Muscle layer of duodenum (tissue), 2 donors: ENCODE measurements around the gene RPL22.
"Not testable (repeated sequence)": the region's sequence is repeated elsewhere in the genome, so short reads cannot be mapped to it uniquely, and the experiment has no call there.

ENCODE experiments used
- H3K27ac ChIP-seq: one replicate; pipeline ENCODE4 v1.7.0; 2013; ENCODE audit warnings: mild to moderate bottlenecking, low read length
- H3K27me3 ChIP-seq: one replicate; pipeline ENCODE4 v1.7.0; 2013; ENCODE audit warnings: low read depth, mild to moderate bottlenecking, control low read depth, low read length
- H3K36me3 ChIP-seq, 2 donors: one replicate each; pipeline ENCODE4 v1.7.0; 2013; ENCODE audit warnings: low read length in 2 of 2, control low read depth in 1 of 2, mild to moderate bottlenecking in 1 of 2; ENCODE audit not compliant: insufficient read depth in 2 of 2, control insufficient read depth in 1 of 2
- H3K4me1 ChIP-seq, 2 donors: one replicate each; pipeline ENCODE4 v1.7.0; 2013; ENCODE audit warnings: low read length in 2 of 2, mild to moderate bottlenecking in 2 of 2, control low read depth in 1 of 2, moderate library complexity in 1 of 2; ENCODE audit not compliant: insufficient read depth in 2 of 2, control insufficient read depth in 1 of 2
- H3K4me3 ChIP-seq, 2 donors: one replicate each; pipeline ENCODE4 v1.7.0; 2013; ENCODE audit warnings: low read length in 2 of 2, low read depth in 1 of 2, mild to moderate bottlenecking in 1 of 2
- H3K9me3 ChIP-seq, 2 donors: one replicate each; pipeline ENCODE4 v1.7.0; 2013; ENCODE audit warnings: low read length in 2 of 2, control low read depth in 1 of 2, mild to moderate bottlenecking in 1 of 2; ENCODE audit not compliant: control insufficient read depth in 1 of 2
- donor health status: healthy.

RPL22 gene

DNA sequence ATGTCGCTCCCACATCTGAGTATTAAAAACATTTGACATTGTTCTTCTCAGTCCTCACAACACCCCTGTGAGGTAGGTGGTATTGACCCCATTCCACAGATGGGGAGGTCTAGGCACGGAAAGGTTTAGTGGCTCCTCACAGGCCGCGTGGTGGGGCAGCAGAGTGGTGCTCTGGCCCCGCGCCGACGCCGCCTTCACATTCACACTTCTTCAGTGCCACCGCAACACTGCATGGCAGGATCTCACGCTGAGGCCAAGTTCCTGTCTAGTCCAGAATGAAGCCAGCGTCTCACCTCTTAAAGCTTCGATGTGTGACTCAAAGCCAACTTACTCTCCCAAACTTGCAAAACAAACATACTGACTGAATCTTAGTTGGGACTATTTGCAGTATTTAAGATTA is 24.2 kb upstream of the RPL22 start:
- H3K27ac ChIP-seq = no peak overlapping the region
- peaks cover 28 to 51% of the 10 kb centered on the region in 2 donors for H3K36me3 ChIP-seq
- H3K4me1 ChIP-seq = no peaks in the 10 kb centered on the region
- no peaks in the 10 kb centered on the region for H3K27me3 ChIP-seq
- H3K9me3 ChIP-seq = no peaks in the 10 kb centered on the region
- H3K4me3 ChIP-seq = no peak overlapping the region

DNA sequence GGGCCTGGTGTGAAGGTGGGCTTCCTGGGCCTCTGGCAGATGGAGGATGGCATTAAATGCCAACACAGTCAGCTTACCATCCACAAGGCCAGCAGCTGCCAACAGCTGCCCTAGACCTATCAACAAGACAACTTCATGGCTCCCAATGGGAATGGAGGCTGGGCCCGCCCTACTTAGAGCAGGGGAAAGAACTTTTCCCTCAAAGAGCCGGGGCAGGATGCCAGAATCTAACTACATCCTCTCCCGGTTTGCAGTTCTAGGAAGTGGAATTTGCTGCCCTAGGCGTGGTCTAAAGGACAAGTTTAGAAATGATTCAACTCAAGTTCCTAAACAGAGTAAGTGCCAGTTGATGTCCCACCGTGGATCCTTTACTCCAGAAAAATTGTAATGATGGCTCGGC is 23.2 kb upstream of the RPL22 start:
- Histone ChIP-seq H3K9me3 (no peaks in the 10 kb centered on the region), H3K36me3 (peaks cover 28 to 44% of the 10 kb centered on the region in 2 donors), H3K4me3 (no peak overlapping the region), H3K27me3 (no peaks in the 10 kb centered on the region), H3K27ac (no peak overlapping the region), H3K4me1 (no peaks in the 10 kb centered on the region)

DNA sequence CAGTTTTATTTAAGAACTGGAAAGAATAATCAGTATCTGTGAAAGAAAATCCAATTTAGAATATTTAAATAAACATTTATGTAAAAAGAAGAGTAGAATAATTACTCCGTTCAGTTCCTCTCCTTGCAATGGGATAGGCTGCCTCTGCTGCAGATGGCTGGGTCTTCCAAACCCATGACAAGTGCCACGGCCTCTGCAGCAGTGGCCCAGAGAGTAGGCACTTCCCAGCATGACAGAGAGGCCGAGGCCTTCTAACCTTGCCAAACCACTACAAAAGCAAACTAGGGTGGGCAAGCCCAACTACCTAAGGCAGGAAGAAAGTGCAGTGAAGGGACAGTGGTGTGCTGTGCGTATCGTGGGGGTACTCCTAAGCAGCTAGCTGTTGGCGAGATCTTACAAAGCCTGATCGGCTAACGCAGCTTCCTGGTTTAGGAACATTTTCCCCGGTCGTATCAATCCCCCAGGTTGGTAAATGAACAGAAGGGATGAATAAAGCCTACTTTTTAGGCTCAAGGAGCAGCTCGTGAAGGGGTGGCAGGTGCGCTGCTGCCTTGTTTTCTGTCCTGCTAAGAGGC is 21.9 kb upstream of the RPL22 start:
- Histone ChIP-seq H3K4me1 (no peaks in the 10 kb centered on the region), H3K36me3 (peaks cover 28 to 36% of the 10 kb centered on the region in 2 donors), H3K27ac (no peak overlapping the region), H3K27me3 (no peaks in the 10 kb centered on the region), H3K4me3 (no peak overlapping the region), H3K9me3 (no peaks in the 10 kb centered on the region)

- H3K4me1 ChIP-seq = no peaks in the 10 kb centered on the region
- peaks cover 23 to 36% of the 10 kb centered on the region in 2 donors for H3K36me3 ChIP-seq
- H3K9me3 ChIP-seq = no peaks in the 10 kb centered on the region
- no peaks in the 10 kb centered on the region for H3K27me3 ChIP-seq
- no peak overlapping the region for H3K27ac ChIP-seq
- no peak overlapping the region for H3K4me3 ChIP-seq
These were observed 20.8 kb upstream of the RPL22 start for GRCh38 chr1:6220236-6220635.

DNA sequence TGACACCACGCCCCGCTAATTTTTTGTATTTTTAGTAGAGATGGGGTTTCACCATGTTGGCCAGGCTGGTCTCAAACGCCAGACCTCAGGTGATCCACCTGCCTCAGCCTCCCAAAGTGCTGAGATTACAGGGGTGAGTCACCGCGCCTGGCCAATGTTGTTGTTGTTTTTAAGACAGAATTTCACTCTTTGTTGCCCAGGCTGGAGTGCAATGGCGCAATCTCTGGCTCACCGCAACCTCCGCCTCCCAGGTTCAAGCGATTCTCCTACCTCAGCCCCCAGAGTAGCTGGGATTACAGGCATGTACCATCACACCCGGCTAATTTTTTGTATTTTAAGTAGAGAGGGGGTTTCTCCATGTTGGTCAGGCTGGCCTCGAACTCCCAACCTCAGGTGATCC is 20.2 kb upstream of the RPL22 start:
- not testable (repeated sequence) for H3K27me3 ChIP-seq, H3K4me1 ChIP-seq, H3K27ac ChIP-seq, H3K9me3 ChIP-seq, H3K4me3 ChIP-seq
- H3K36me3 ChIP-seq = peaks cover 18 to 30% of the 10 kb centered on the region in 2 donors

DNA sequence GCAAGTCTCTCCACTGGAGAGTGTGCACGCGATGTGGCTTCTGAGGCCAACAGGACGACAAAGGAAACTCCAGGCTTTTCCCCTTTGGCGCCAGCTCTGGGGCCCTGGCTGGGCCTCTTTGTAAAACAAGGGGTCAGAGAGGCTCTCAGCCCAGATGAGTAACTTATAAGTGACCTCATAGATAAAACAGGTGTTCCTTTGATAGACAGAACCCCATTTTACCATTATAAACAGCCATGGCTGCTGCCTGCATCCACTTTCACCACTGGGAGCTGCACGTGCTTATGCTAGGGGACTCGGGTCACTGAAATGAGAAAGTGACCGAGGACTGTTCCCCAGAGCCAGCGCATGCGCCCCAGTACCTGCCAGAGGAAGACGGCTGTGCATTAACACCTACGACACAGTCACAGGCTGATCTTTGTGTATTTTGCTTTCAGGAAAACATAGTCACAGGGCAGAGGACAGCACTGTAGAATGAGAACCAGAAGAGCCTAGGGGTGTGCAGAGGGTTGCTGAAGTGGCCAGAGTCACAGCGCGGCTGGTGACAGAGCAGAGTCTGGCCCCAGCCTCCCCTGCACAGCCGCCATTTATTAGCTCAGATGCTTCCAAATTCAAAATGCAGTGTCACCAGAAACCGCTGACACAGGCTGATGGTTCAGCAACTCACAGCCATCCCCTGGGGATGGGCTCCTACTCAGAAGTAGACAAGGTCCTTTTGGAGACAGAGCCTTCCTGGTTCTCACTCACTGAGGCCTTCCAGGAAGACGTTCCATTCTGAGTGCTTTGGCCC is 19.2 kb upstream of the RPL22 start:
- H3K36me3 ChIP-seq = peaks cover 8 to 20% of the 10 kb centered on the region in 2 donors
- no peaks in the 10 kb centered on the region for H3K9me3 ChIP-seq
- no peak overlapping the region for H3K27ac ChIP-seq
- H3K4me3 ChIP-seq = no peak overlapping the region
- no peaks in the 10 kb centered on the region for H3K4me1 ChIP-seq
- no peaks in the 10 kb centered on the region for H3K27me3 ChIP-seq

DNA sequence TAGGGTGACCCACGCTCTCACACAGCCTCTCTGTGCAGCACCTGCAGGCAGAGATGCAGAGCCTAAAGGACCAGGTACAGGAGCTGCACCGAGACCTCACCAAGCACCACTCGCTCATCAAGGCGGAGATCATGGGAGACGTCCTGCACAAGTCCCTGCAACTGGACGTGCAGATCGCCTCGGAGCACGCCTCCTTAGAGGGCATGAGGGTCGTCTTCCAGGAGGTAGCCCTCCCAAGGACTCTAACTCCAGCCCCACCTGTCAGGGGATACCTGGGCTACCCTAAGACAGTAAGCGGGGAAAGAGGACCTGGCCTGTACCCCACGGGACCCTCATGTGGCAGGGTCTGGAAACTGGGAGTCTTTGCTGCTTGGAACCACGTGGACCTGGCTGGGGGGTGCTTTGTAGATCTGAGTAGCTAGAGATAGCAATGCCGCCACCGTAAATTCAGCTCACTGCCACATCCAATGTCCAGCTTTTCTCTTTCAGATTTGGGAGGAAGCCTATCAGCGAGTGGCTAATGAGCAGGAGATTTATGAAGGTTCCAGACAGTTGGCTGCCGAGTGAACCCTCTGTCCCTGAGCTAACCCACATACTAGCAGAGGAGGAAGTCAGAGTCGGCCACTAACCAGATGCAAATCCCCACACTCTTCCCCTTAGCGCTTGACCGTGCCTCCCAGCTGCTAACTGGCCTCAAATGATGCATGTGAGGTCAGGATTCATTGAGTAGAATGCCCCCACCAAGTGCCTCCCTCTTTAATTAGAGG is 13.0 kb upstream of the RPL22 start:
- Histone ChIP-seq H3K27me3 (no peaks in the 10 kb centered on the region), H3K4me1 (peaks cover 0 to 21% of the 10 kb centered on the region in 2 donors), H3K4me3 (no peak overlapping the region), H3K36me3 (peaks cover 0 to 20% of the 10 kb centered on the region in 2 donors), H3K9me3 (no peaks in the 10 kb centered on the region), H3K27ac (no peak overlapping the region)

DNA sequence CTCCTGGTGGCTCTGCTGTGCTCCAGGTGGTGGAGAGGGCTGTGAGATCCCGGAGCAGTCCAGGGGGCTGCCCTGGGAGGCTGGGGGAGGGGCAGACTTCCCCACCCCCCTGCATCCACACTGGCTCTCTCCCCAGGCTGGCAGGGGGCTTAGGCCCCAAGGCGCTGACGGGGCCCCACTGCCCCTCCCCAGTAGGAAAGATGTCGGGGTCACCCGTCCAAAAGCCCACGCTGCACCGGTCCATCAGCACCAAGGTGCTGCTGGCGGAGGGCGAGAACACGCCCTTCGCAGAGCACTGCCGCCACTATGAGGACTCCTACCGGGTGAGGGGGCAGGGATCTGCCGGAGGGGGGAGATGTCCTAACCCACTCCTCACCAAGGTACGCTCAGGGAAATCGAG is 12.3 kb upstream of the RPL22 start:
- peaks cover 0 to 27% of the 10 kb centered on the region in 2 donors for H3K4me1 ChIP-seq
- H3K27me3 ChIP-seq = peaks cover 4% of the 10 kb centered on the region
- no peak overlapping the region for H3K27ac ChIP-seq
- H3K36me3 ChIP-seq = peaks cover 0 to 20% of the 10 kb centered on the region in 2 donors
- no peak overlapping the region for H3K4me3 ChIP-seq
- no peaks in the 10 kb centered on the region for H3K9me3 ChIP-seq

GRCh38 chr1:6210591-6211355 is 11.4 kb upstream of the RPL22 start:
- peaks cover 6% of the 10 kb centered on the region for H3K27me3 ChIP-seq
- no peaks in the 10 kb centered on the region for H3K9me3 ChIP-seq
- H3K4me1 ChIP-seq = peaks cover 0 to 35% of the 10 kb centered on the region in 2 donors
- peaks cover 0 to 14% of the 10 kb centered on the region in 2 donors for H3K36me3 ChIP-seq
- no peak overlapping the region for H3K27ac ChIP-seq
- H3K4me3 ChIP-seq = no peak overlapping the region

DNA sequence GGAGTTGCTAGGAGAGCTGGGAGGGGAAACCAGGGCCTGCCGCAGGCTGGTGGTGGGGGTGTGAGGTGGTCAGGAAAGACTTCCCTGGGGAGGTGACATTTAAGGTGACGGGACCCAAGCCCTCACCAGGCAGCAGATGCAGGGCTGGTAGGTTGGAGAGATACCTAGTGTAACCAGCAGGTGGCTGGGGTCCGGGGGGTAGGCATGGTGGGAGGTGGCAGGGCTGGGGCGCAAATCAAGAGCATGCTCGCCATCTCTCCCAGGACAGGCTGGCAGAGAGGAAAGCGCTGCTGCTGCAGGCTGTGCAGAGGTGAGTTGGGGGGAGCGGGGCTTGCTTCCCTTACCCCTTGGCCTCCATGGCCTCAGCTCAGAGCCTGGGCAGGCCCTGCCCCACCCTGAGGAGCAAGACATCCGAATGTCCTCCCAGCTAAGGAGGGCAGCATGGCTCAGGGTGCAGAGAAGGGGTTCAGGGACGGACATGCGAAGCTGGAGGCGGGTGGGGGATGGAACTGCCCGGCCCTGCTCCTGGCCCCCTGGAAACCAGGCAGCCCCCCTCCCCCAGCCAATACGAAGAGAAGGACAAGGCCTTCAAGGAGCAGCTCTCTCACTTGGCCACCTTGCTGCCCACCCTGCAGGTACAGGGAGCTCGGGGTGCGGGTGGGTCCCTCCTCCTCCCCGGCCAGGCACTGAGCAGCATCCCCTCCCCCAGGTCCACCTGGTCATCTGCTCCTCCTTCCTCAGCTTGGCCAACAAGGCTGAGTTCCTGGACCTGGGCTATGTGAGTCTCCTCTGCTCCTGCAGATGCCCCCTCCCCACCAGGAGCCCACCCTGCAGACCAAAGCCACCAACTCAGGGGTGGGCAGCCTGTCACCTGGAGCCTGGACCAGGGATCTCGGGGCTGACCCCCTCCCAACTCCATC is 10.5 kb upstream of the RPL22 start:
- peaks cover 0 to 11% of the 10 kb centered on the region in 2 donors for H3K36me3 ChIP-seq
- H3K9me3 ChIP-seq = no peaks in the 10 kb centered on the region
- peaks cover 0 to 43% of the 10 kb centered on the region in 2 donors for H3K4me1 ChIP-seq
- H3K4me3 ChIP-seq = peak overlapping the region in 1 of 2 donors; percentile 58
- peaks cover 6% of the 10 kb centered on the region for H3K27me3 ChIP-seq
- no peak overlapping the region for H3K27ac ChIP-seq
